GM12891 (cell line): ENCODE results near the gene TMEM139.

Source experiments
- PAX5 ChIP-seq: IDR thresholded peaks from 2 replicates; pipeline ENCODE4 v1.6.1; 2011; ENCODE audit warnings: low read length, moderate library complexity, mild to moderate bottlenecking; ENCODE audit not compliant: insufficient read depth, severe bottlenecking
- POLR2A ChIP-seq: IDR thresholded peaks from 2 replicates; pipeline ENCODE4 v1.6.1; 2011; ENCODE audit warnings: low read depth, low read length, control low read depth
- POLR2AphosphoS5 ChIP-seq: IDR thresholded peaks from 2 replicates; pipeline ENCODE4 v1.6.1; 2011; ENCODE audit warnings: low read depth, low read length, control low read depth
- SPI1 ChIP-seq: IDR thresholded peaks from 2 replicates; pipeline ENCODE4 v1.6.1; 2011; ENCODE audit warnings: low read depth, low read length, control low read depth
- TAF1 ChIP-seq: IDR thresholded peaks from 2 replicates; pipeline ENCODE4 v1.6.1; 2011; ENCODE audit warnings: low read depth, low read length, control low read depth

GRCh38 chr7:143240291-143241168 is 44.2 kb upstream of the TMEM139 start:
- TF ChIP-seq PAX5 (no peak), SPI1 (no peak), POLR2AphosphoS5 (no peak), POLR2A (no peak), TAF1 (no peak)
